Hippocampal formation (tissue), 2 donors: ENCODE data around the gene EXT2.

ENCODE experiments used
- DNase-seq, 2 donors: peaks; one replicate each; lab custom pipeline; 2025; lab: John Stamatoyannopoulos, UW

Gene EXT2

DNA sequence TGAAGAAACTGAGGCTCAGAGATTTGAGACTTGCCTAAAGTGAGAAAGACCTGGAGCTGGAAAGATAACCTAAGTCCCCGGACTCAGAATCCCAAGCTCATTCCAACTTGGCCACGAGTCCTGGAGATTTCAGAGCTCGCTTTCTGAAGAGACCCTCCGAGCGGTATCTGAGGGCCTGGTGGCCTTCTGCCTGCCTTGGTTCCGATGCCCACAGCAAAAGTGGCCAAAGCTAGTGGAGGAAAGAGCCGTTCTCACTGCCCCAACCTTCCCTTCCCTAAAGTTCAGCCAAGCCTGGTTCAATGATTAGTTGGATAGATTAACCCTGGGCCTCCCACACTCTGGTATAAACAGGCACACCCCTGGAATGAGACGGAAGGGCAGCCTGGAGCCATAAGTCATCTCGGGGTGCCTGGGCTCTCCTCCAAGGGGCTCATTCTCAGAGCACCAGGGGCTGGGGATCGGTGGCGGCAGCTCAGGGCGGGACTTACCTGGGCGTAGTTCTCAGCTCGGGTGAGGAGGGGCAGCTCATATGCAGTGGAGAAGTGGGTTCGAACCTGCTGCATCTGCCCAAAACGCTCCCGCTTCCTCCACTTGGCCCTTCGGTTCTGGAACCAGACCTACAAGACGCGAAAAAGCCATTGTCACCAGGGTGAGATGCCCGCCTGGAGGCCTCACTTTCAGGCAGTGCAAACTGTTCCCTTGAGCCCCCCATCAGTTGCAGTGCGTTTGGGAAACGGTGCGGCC is 171.7 kb downstream of the EXT2 start:
- no peak for DNase-seq

DNA sequence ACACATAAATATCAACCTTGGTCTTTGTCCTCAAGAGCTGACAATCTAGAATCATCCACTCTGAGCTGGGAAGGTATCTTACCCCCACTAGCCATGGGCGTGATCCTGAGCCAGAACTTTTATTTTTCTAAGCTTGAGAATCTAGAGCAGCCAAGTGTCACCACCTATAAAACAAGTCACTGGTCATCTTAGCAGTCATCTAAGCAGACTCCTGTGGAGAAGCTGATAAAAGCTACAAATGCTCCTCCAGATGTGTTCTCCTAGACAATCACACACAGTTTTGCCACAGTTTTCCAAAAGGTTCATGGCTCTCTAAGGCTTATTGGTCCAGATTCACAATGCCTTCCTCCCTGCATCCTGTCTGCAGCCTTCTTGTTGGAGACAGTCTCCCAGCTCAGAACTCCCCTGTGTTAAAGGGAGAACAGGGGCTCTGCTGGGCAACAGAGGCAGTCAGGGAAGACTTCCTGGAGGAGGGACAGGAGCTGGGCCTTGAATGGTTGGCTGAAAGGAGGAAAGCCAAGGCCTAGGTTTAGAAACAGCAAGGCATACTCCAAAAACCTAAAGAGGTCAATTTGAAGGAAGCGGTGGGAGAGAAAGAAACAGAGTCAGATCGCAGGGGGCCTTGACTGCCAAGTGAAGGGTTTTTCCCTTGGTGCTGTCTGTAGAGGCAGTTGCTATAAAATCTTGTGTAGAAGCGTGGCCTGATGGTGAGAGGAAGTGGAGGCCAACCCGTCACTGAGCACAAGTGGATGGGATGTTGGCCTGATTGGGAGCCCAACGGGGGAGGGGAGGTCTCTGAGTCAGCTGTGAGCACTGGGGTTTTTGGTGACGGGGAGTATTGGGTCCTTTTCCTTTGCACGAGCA is 172.5 kb downstream of the EXT2 start:
- no peak for DNase-seq

DNA sequence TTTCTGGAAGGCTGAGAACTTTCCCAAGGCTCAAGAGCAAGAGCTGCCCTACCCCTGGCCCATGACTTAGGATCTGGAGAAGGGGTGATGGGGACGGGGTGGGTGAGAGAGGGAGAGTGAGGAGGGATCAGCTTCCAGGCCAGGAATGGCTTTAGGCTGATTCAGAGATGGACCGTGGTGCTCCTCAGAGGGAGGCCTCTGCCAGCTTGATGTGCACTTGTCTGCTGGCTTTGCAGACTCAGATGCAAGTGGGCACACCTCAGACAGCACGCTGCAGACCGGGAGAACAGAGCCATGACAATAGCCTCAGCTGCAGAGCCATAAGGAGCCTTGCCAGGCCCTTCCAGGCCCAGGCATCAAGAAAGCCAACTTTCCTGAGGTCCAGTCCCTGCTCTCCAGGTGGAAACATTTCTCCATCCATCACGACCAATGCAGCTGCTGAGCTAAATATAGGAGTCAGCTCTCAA is 173.2 kb downstream of the EXT2 start:
- no peak for DNase-seq

DNA sequence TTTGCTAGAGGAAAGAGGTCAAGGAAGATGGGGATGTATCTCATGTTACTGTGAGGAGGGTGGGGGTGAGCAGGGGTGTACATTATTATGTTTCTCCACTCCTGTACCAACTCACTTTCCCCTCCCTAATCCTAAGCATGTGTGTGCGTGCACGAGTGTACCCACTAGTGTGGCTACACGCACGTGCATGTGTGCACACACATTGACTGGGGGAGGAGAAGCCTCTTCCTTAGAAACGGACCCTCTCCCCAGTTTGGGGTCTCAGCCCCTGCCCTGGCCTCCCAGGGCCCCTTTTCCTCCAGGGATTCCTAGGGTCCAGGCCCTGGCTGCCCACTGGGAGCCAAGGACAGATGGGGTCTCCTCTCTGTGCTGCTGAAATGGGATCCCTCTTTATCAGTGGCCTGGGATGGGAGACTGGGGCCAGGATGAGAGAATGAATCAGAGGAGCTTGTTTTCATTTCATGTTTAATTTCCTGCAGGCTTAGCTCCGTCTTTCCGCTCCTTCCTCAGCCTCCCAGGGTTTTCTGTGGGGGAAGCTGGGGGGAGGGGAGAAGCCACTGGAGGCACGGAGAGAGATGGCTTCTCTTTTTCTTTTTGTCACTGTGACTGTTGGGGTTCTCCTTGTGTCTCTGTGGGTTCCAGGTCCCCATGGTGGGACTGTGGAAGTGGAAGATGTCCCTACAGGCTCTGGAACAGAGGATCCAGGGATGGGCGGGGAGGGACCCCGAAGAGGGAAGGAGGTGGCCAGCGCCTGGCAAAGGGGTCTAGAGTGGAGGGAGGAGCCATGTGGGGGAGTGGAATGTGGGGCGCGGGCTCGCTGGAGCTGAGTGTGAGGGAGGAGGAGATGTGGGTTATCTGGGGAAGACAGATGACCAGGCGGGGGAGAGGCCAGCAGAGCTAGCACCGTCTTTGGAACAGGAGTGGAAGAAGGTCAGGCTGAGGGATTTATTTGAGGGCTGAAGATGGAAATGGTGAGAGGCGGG is 174.2 kb downstream of the EXT2 start:
- DNase-seq = no peak

DNA sequence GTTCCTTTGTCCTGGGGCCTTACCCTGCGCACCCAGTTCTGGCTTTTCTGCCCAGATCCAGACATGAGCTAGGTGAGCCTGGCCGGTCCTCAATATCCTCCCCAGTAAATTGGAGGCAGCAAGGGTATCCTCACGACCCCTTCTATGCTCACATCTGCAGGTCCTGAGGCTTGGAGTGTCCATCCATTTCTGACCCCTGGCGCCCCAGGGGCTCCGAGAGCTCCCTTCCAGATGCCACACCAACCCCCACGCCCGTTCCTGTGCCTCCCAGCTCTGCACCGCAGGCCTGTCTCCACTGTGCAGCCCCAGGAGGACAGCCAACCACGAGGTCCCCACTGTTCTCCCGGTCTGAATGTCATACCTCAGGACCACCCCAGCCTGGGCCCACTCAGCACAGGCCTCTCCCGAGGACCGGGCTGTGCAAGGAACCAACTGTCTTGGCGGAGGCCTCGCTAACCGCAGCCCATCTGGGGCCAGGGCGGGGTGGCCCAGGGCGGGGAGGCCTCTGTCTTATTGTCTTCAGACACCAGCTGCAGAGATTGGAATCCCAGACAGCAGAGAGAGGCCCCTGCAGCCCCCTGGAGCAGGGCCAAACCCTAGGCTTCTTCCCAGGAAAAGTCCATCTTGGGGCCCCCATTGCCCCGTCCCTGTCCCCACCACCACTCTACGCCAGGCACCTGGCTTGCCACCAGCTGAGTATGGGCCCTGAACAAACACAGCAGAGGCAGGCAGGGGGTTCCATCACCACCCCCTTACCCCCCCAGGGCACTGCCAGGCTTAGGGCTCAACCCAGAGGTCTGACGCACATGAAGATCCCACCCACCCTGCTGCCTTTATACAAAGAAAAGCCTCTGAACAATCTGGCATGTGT is 175.2 kb downstream of the EXT2 start:
- no peak for DNase-seq

DNA sequence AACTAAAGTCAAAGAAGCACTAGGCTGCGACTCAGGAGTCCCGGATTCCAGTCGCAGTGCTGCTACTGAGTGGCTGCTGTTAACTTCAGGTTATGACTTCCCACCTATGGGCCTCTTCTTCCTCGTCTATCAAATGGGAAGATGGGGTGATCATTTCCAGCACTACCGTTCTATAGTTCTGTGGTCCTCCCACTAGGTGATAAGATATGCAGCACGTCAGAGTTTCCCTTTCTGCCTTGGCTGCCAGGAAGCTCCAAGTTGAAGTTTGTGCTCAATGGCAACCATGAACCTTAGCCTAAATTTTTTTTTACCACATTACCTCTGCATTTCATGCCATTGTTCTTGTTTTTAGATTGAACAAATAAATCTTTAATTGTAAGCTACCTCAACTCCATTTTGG is 175.8 kb downstream of the EXT2 start:
- DNase-seq = no peak

DNA sequence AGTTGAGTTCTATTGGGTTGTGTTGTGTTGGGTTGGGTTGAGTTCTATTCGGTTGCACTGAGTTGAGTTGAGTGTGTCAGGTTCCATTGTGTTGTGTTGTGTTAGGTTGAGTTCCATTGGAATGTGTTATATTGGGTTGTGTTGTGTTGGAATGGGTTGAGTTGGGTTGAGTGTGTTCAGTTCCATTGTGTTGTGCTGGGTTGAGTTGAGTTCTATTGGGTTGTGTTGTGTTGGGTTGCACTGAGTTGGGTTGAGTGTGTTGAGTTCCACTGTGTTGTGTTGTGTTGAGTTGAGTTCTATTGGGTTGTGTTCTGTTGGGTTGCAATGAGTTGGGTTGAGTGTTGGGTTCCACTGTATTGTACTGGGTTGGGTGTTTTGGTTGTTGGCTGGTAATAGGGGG is 178.9 kb downstream of the EXT2 start:
- no peak for DNase-seq

DNA sequence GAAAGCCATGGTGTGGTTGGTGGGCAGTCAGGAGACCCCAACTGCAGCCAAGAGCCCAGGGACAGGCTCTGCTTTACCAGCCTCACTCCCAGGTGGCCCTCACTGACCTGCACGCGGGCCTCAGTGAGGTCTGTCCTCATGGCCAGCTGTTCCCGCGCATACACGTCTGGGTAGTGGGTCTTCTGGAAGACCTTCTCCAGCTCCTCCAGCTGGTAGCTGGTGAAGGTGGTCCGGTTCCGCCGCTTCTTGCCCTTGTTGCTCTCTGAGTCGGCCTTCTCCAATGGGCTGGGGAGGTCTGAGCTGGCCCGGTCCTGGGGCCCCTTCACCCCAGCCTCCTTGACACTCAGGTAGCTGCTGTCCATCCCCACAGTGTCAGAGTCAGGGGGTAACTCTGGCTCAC is 179.8 kb downstream of the EXT2 start:
- no peak for DNase-seq

DNA sequence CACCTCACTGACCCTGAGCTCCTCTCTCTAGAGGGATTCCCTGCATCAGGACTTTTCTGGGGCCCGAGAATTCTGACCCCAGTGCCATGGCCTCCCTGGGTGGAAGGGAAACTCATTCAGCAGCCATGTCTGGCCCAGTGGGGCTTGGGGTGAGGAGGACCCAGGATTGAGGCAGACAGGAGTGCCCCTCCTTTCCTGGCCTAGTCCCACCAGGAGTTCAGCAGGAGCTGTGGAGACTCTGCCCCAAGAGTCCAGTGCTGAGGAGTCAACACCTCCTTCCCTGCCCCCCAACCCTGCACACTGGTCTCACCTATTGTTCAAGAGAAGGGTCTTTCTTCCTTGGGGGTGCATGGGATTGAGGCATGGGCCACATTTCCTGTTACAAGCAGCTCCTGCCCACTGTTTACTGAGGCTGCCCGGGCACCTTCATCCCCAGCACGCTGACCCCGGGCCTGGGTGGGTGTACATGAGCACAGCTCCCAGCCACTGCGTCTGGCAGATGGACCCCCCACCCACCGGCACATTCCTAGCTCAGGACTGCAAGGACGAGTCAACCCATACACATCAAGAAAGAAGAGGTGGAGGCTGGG is 180.6 kb downstream of the EXT2 start:
- DNase-seq = no peak

DNA sequence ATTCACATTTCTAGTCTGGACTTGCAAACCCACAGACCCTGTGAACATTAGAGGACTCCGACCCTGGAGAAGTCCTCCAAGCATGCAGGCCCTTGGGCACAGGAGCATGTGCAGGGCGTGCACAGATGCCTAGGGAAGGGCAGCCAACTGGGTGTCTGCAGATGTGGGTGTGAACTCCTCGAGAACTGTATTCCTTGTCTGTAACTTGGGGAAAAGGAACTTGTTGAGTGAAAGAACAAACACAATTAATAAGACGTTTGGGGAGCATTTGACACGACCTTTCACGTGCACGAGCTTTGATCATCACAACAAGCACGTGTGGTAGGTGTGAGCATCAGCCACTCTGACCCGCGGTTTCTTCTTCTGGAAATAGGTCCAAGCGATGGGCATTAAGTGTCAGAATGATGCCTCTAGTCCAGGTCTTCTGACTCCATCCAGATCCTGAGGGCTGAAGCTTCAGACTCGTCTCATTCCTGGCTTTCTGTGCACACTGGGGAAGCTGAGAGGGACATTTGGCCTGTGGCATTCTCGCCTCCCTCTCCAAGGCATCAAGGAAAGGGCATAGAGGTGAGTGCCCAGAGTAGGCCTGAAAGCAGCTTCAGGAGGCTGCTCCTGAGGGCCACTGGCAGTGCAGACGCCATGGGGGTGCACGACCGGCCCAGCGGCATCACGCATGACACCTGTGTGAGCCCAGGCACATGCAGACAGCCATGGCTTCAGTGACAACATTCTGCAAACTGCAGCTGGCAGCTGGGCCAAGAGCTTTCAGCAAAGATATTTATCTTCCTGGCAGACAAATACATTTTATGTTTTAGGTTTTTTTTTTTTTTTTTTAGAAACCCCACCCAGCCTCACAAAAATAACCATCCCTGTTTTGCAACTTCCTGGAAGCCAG is 182.0 kb downstream of the EXT2 start:
- no peak for DNase-seq

DNA sequence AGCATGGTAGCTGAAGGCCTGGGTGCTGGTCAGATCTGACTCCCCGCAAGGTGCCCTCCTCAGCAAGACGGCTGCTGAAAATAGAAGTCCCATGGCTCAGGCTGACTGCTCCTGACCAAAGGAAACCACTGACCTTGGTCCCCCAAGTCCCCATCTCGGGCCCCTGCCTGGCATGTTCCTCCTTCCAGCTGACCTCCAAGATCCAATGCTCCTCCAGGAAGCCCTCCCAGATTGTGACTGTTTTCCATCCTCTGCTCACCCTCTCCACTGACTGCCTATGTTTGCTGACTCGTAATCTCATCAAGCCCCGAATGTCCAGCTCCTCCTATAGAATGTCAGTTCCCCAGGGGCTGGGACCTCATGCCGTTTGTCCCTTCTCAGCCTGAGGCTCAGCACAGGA is 184.0 kb downstream of the EXT2 start:
- no peak for DNase-seq

DNA sequence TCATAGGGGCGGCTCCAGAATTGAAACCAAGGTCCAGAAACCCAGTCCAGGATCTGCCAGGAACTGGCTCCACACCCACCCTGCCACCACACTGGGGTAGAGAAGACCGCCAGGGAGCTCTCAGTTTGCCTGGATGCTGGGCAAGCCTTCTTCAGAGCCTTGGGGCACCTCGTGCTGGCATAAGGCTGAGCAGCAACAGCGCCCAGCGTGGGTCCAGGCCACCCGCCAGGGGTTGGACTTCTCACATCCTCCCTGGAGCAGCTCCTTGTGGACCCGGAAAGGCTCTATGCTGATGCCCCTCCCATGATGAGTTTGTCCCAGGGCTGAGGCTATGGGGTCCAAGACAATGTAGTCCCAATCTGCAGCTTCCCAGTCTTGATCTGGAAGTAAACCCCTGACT is 184.8 kb downstream of the EXT2 start:
- no peak for DNase-seq

DNA sequence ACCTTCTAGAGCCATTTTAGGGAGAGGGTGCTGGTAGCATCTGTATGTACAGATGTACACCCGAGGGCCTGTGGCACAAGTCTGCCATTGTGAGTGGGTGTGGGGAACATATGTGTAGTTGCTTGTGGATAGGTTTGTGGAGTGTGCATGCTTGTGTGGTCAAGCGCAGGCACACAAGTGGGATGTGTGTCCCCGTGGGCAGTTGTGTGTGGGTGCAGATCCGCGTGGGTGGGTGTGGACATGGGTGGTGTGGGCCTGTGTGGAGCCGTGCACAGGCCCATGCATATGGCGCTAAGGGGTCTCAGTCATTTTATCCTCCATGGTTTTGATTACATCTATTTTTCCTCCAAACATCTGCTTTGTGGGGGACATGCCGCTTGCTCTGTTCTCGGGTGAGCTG is 185.7 kb downstream of the EXT2 start:
- DNase-seq = no peak

DNA sequence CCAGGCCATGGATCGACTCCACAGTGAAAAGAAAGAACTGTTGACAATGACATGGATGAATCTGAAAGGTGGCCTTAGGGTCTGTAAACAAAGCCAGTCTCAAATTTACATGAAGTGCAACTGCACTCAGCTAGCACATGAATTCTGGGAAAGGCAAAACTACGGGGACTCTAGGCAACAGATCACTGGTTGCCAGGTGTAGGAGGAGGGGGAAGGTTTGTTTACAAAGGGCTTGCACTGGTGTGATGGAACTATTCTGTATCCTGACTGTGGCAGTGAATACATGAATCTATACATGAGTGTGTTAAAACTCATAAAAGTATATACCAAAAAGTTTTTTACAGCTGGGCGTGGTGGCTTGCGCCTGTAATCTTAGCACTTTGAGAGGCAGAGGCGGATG is 187.1 kb downstream of the EXT2 start:
- DNase-seq = no peak

DNA sequence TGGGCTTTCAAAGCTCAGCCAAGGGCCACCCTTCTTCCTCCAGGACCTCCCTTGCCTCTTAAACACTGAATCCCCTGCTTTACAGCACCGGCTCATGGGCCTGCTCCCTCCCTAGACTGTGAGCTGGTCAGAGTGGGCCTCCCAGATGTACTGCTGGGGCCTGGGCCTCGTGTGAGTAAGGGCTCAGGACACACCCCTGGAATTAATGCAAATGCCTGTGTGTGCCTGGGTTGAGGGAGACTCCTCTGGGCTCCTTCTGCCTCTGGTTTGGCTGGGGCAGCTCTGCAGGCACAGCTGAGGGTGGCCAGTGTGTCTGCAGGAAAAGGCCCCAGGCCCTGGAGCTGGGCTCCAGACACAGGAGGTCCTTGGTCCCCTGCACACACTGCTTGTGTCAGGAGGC is 190.3 kb downstream of the EXT2 start:
- no peak for DNase-seq

DNA sequence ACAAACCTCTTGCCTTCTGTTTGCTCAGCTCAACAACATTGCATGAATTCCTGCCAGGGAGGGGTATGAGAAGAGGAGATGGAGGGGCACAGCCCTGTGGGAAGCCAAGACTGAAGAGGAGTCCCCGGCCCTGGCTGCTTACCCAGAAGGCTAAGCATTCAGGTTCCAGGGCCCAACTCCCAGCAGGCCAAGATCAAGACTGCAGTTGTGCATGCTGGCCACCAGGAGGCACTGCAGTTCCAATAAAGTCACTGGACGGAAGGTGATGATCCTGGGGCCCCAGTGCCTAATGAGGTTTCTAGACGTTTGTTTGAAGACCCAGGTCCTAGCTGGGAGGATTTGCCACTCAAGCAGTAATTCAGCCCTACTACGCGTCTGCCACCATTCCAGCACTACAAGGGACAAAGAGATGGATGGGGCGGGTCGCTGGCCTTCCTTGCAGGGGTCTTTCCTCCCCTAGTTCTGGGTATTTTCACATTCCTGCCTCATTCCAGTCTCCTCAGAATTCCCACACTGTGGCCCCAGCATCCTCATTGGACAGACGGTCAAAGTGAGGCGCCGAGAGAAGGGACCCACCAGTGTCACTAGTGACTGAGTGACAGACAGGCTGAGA is 190.9 kb downstream of the EXT2 start:
- peak; percentile 10 to 13 for DNase-seq

DNA sequence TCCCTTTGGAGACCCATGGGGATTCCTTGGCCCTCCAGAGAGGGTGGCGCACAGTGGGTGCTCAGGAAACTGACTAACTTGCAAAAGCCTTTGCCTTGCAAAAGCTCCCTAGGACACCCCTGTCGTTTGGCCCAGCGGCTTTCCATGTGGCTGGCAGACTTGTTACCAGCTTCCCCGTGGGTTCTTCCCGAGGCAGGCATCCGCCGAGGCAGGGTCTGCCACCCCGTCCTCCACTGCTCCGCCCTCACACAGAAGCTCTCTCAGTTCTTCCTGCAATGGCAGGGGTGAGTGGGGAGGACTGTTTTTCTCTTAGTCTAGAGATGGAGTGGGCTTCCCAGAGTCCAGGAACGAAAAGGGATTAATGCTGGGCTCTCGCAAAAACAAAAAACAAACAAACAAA is 191.4 kb downstream of the EXT2 start:
- DNase-seq = no peak

DNA sequence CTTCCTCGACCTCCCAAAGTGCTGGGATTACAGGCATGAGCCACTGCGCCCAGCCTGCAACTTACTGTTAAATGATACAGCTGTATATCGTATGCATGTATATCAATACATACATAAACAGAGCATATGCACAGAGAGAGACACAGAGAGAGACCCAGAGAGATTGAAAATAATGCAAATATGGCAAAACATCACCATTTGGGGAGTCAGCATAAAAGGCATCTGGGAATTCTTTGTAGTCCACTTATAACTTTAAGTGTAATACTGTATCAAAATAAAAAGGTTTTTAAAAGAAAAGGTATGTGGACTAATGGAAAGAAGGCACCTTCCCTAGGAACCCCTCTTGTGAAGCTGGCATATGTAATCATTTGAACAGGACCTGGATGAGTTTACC is 192.7 kb downstream of the EXT2 start:
- no peak for DNase-seq

DNA sequence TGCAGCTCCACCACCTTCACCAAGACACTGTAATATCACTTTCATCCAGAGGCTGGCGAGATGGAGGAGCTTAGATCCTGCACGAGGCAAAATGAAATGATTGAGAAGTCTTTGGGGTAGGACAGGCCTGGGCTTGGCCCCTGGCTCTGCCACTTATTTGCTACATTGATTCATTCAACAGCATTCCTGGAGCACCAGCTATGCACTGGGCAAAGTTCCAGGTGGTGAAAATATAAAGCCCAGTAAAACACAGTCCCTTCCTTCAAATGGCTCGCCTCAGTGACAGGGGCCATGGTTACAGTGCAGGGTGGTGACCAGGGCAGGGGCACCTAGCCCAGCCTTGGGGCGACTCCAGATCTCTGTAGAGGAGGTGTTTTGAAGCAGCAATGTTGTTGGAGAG is 194.7 kb downstream of the EXT2 start:
- no peak for DNase-seq
